Keratinocyte (primary cell): ENCODE data around the gene SVOP. TPM values are rescaled to one million over a fixed set of nuclear protein-coding genes. Genes with fewer than 3 reads are reported as not detected.

Experiments
- DNase-seq: peaks from one replicate; pipeline ENCODE4 v3.0.0-alpha.2; 2011; ENCODE audit warnings: low read depth, missing footprints, low spot score
- FAIRE-seq: peaks from 2 replicates; lab custom pipeline; 2011; peaks lifted over from hg19 to GRCh38; lab: Jason Lieb, UNC
- H2AFZ ChIP-seq: 2 replicates; pipeline ENCODE4 v1.6.0; 2012; ENCODE audit warnings: low read length, control low read depth, inconsistent platforms; ENCODE audit not compliant: control insufficient read depth
- H3K27ac ChIP-seq: 2 replicates; pipeline ENCODE4 v1.5.1; 2011; ENCODE audit warnings: low read length; ENCODE audit not compliant: control insufficient read depth, insufficient read depth
- H3K27me3 ChIP-seq: 3 replicates; pipeline ENCODE4 v1.6.0; 2011; ENCODE audit warnings: low read length; ENCODE audit not compliant: control insufficient read depth, insufficient read depth; ENCODE audit errors: extremely low read depth
- H3K36me3 ChIP-seq, 2 experiments: 2 replicates in 1 of 2; 3 replicates in 1 of 2; pipeline ENCODE4 v1.5.1; 2011; ENCODE audit warnings: low read length in 2 of 2, mild to moderate bottlenecking in 1 of 2; ENCODE audit not compliant: control insufficient read depth in 2 of 2, insufficient read depth in 2 of 2; ENCODE audit errors: extremely low read depth in 1 of 2
- H3K4me1 ChIP-seq: 3 replicates; pipeline ENCODE4 v1.5.1; 2011; ENCODE audit warnings: low read length; ENCODE audit not compliant: control insufficient read depth, insufficient read depth; ENCODE audit errors: extremely low read depth
- H3K4me2 ChIP-seq: 3 replicates; pipeline ENCODE4 v1.6.0; 2011; ENCODE audit warnings: low read depth, low read length; ENCODE audit not compliant: control insufficient read depth, insufficient read depth; ENCODE audit errors: extremely low read depth
- H3K4me3 ChIP-seq, 3 experiments: fragments of 200-600 bp in 1 of 3; sonication (generic) in 1 of 3; 2 replicates in 2 of 3; 3 replicates in 1 of 3; pipeline ENCODE4 v1.5.1; 2011 to 2016; ENCODE audit warnings: low read length in 3 of 3, mild to moderate bottlenecking in 3 of 3, control low read depth in 2 of 3, inconsistent platforms in 1 of 3, low read depth in 1 of 3, mixed read lengths in 1 of 3, mixed run types in 1 of 3, moderate library complexity in 1 of 3; ENCODE audit not compliant: control insufficient read depth in 2 of 3, insufficient read depth in 2 of 3; ENCODE audit errors: extremely low read depth in 1 of 3
- H3K79me2 ChIP-seq: 2 replicates; pipeline ENCODE4 v1.6.0; 2012; ENCODE audit warnings: low read length; ENCODE audit not compliant: control insufficient read depth, insufficient read depth
- H3K9ac ChIP-seq: 3 replicates; pipeline ENCODE4 v1.6.0; 2011; ENCODE audit warnings: low read length; ENCODE audit not compliant: control insufficient read depth, insufficient read depth; ENCODE audit errors: extremely low read depth
- H3K9me1 ChIP-seq: 3 replicates; pipeline ENCODE4 v1.6.0; 2011; ENCODE audit warnings: low read length; ENCODE audit not compliant: control insufficient read depth, insufficient read depth; ENCODE audit errors: extremely low read depth
- H3K9me3 ChIP-seq: 2 replicates; pipeline ENCODE4 v1.5.1; 2012; ENCODE audit warnings: low read depth, low read length; ENCODE audit not compliant: control insufficient read depth
- H4K20me1 ChIP-seq: 3 replicates; pipeline ENCODE4 v1.6.0; 2011; ENCODE audit warnings: low read length; ENCODE audit not compliant: control insufficient read depth, insufficient read depth; ENCODE audit errors: extremely low read depth
- EZH2 ChIP-seq: IDR thresholded peaks from one replicate; pipeline ENCODE4 v1.6.1; 2012; ENCODE audit warnings: inconsistent platforms, mild to moderate bottlenecking, low read length, moderate library complexity
- dilution Hi-C: fragments of 300-500 bp; cut with MboI; formaldehyde crosslinking; loops from one replicate; pipeline ENCODE4 v1.7.0; 2020; ENCODE audit warnings: low sequenced_read_pairs; ENCODE audit not compliant: extremely low pct_ligation_motif_present
- polyA plus RNA-seq, 5 experiments: library from polyadenylated mRNA; depleted of rRNA in 3 of 5; stranded (reverse) in 3 of 5; stranded (forward) in 1 of 5; unstranded in 1 of 5; fragments of >200 nt; gene quantifications; 1 replicate in 1 of 5; 2 replicates in 3 of 5; 3 replicates in 1 of 5; pipeline versions ENCODE4 v1.2.1 to v1.2.3, GENCODE V29; 2011 to 2012; ENCODE audit warnings: missing spikeins in 2 of 5, low read depth in 1 of 5, low replicate concordance in 1 of 5
- TF ChIP-seq, protein P1 (sequence below), 3 experiments: IDR thresholded peaks in 1 of 3; conservative IDR thresholded peaks in 1 of 3; optimal IDR thresholded peaks in 1 of 3; 2 replicates in 2 of 3; 3 replicates in 1 of 3; pipeline versions ENCODE3 to v1.5.1; 2011; ENCODE audit warnings: low read length in 3 of 3, mild to moderate bottlenecking in 3 of 3, moderate library complexity in 2 of 3, control low read depth in 1 of 3, inconsistent platforms in 1 of 3; ENCODE audit not compliant: insufficient read depth in 2 of 3; ENCODE audit errors: extremely low read depth in 1 of 3

The SVOP gene
- polyA plus RNA-seq, 1 donor (not counting 4 experiments of a cell fraction or from before 2014, with no cell fraction given) = not detected

DNA sequence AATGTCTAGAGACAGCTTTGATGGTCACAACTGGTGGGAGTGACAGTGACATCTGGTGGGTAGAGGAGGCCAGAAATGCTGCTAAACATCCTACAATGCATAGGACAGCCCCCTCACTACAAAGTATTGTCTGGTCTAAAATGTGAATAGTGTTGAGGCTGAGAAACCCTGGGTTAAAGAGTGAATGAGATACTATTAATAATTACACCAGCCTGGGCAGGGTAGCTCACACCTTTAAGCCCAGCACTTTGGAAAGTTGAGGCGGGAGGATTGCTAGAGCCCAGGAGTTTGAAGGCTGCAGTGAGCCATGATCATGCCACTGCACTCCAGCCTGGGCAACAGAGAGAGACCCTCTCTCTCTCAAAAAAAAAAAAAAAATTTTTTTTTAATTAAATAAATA is 11.1 kb downstream of the SVOP start:
- Histone ChIP-seq H3K4me2 (no peak overlapping the region), H3K4me1 (no peaks in the 10 kb centered on the region), H3K27me3 (no peaks in the 10 kb centered on the region), H3K9ac (no peak overlapping the region), H4K20me1 (no peaks in the 10 kb centered on the region), H3K27ac (no peak overlapping the region), H2AFZ (no peak overlapping the region), H3K9me1 (no peaks in the 10 kb centered on the region), H3K36me3 (no peaks in the 10 kb centered on the region), H3K79me2 (no peaks in the 10 kb centered on the region), H3K4me3 (no peak overlapping the region), H3K9me3 (no peaks in the 10 kb centered on the region)
- dilution Hi-C loops = no loop called here
- FAIRE-seq (no peak), DNase-seq (no peak)
- TF ChIP-seq, protein P1, sequence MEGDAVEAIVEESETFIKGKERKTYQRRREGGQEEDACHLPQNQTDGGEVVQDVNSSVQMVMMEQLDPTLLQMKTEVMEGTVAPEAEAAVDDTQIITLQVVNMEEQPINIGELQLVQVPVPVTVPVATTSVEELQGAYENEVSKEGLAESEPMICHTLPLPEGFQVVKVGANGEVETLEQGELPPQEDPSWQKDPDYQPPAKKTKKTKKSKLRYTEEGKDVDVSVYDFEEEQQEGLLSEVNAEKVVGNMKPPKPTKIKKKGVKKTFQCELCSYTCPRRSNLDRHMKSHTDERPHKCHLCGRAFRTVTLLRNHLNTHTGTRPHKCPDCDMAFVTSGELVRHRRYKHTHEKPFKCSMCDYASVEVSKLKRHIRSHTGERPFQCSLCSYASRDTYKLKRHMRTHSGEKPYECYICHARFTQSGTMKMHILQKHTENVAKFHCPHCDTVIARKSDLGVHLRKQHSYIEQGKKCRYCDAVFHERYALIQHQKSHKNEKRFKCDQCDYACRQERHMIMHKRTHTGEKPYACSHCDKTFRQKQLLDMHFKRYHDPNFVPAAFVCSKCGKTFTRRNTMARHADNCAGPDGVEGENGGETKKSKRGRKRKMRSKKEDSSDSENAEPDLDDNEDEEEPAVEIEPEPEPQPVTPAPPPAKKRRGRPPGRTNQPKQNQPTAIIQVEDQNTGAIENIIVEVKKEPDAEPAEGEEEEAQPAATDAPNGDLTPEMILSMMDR (optimal IDR thresholded peaks at IDR 0.05 in 1 of 3, IDR thresholded peaks at IDR 0.05 in 1 of 3, conservative IDR thresholded peaks at IDR 0.05 in 1 of 3; ENCODE audit: extremely low read depth in 1 of 3, insufficient read depth in 2 of 3, low read length in 3 of 3) = no peak
- no peak for TF ChIP-seq EZH2

DNA sequence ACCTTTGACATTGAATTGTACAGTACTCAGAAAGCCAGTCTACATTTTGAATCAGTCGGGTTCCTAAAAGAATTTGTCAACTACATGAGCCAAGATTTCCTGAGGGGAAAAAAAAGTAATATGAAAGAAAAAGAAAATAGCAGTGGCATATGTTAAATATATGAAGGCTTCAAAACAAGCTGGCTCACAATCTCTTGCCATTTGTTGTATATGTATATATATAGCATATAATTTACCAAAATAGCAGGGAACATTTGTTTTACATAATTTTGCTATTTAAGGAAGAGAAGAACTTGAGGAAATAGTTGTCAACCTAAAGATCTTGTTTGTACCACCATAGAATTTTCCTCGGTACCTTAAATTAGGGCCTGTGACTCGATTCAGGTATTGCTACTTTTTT is 16.9 kb downstream of the SVOP start:
- H3K9me1 ChIP-seq = no peaks in the 10 kb centered on the region
- no peak overlapping the region for H3K9ac ChIP-seq
- H3K27ac ChIP-seq = no peak overlapping the region
- FAIRE-seq (no peak), DNase-seq (no peak)
- H3K4me1 ChIP-seq = no peaks in the 10 kb centered on the region
- H2AFZ ChIP-seq = no peak overlapping the region
- no peaks in the 10 kb centered on the region for H4K20me1 ChIP-seq
- H3K9me3 ChIP-seq = no peaks in the 10 kb centered on the region
- H3K4me2 ChIP-seq = no peak overlapping the region
- no peaks in the 10 kb centered on the region for H3K79me2 ChIP-seq
- H3K36me3 ChIP-seq = no peaks in the 10 kb centered on the region
- dilution Hi-C loops = no loop called here
- H3K27me3 ChIP-seq = no peaks in the 10 kb centered on the region
- no peak for TF ChIP-seq EZH2
- TF ChIP-seq, protein P1 (optimal IDR thresholded peaks at IDR 0.05 in 1 of 3, IDR thresholded peaks at IDR 0.05 in 1 of 3, conservative IDR thresholded peaks at IDR 0.05 in 1 of 3; ENCODE audit: extremely low read depth in 1 of 3, insufficient read depth in 2 of 3, low read length in 3 of 3) = no peak
- H3K4me3 ChIP-seq = no peak overlapping the region
